ENCODE results near the gene PHYHIPL.

Gene PHYHIPL

GRCh38 chr10:59244871-59245270 lies 68.4 kb downstream of the PHYHIPL start:
- Histone ChIP-seq H3K4me3 (ENCODE audit: low read length) (no peak overlapping the region), H3K27me3 (ENCODE audit: low read depth, low read length) (no peaks in the 10 kb centered on the region), H3K27ac (ENCODE audit: low read length) (no peak overlapping the region), H3K4me1 (ENCODE audit: low read length) (no peaks in the 10 kb centered on the region), H2AFZ (ENCODE audit: low read depth, low read length) (no peak overlapping the region), H3K9ac (ENCODE audit: low read length) (no peak overlapping the region), H3K79me2 (ENCODE audit: low read length) (no peaks in the 10 kb centered on the region), H3K9me3 (ENCODE audit: insufficient read depth, low read length) (no peaks in the 10 kb centered on the region), H3K36me3 (replicated peaks; ENCODE audit: low read depth, low read length) (no peaks in the 10 kb centered on the region), H3K4me2 (ENCODE audit: low read length) (no peak overlapping the region), H4K20me1 (ENCODE audit: insufficient read depth, low read length) (no peaks in the 10 kb centered on the region)
- TF ChIP-seq EZH2phosphoT487 (IDR thresholded peaks at IDR 0.05; ENCODE audit: low read depth) (no peak), CTCF (IDR thresholded peaks at IDR 0.05; ENCODE audit: low read depth, low read length) (no peak)

DNA sequence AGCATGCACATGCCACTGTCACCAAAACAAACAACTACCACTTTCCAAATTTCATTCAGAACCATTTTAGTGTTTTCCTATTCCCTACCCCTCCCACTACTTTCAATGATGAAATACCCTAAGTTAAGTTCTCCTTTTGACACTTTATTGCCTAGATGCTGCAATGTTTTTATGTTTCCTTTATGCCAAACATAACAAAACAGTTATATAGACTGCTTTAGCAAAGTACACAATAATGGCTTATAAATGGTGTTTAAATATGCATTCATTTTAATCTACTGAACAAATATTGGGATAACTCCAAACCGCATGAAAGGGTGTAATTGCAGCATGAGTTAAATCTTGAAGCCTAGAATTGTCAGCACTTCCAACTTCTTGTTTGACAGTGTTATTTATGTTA lies 69.2 kb downstream of the PHYHIPL start:
- H2AFZ ChIP-seq (ENCODE audit: low read depth, low read length): no peak overlapping the region
- H3K79me2 ChIP-seq (ENCODE audit: low read length): no peaks in the 10 kb centered on the region
- no peak overlapping the region for H3K9ac ChIP-seq (ENCODE audit: low read length)
- no peaks in the 10 kb centered on the region for H3K9me3 ChIP-seq (ENCODE audit: insufficient read depth, low read length)
- TF ChIP-seq CTCF (IDR thresholded peaks at IDR 0.05; ENCODE audit: low read depth, low read length) (no peak), EZH2phosphoT487 (IDR thresholded peaks at IDR 0.05; ENCODE audit: low read depth) (no peak)
- H3K4me2 ChIP-seq (ENCODE audit: low read length): no peak overlapping the region
- H3K36me3 ChIP-seq (replicated peaks; ENCODE audit: low read depth, low read length): no peaks in the 10 kb centered on the region
- no peaks in the 10 kb centered on the region for H4K20me1 ChIP-seq (ENCODE audit: insufficient read depth, low read length)
- H3K27me3 ChIP-seq (ENCODE audit: low read depth, low read length): no peaks in the 10 kb centered on the region
- no peak overlapping the region for H3K27ac ChIP-seq (ENCODE audit: low read length)
- H3K4me1 ChIP-seq (ENCODE audit: low read length): no peaks in the 10 kb centered on the region
- no peak overlapping the region for H3K4me3 ChIP-seq (ENCODE audit: low read length)

GRCh38 chr10:59252491-59252890 lies 76.0 kb downstream of the PHYHIPL start:
- Histone ChIP-seq H3K27me3 (ENCODE audit: low read depth, low read length) (no peaks in the 10 kb centered on the region), H3K36me3 (replicated peaks; ENCODE audit: low read depth, low read length) (no peaks in the 10 kb centered on the region), H3K9ac (ENCODE audit: low read length) (no peak overlapping the region), H3K4me2 (ENCODE audit: low read length) (no peak overlapping the region), H3K9me3 (ENCODE audit: insufficient read depth, low read length) (no peaks in the 10 kb centered on the region), H2AFZ (ENCODE audit: low read depth, low read length) (no peak overlapping the region), H4K20me1 (ENCODE audit: insufficient read depth, low read length) (no peaks in the 10 kb centered on the region), H3K27ac (ENCODE audit: low read length) (no peak overlapping the region), H3K4me3 (ENCODE audit: low read length) (no peak overlapping the region), H3K79me2 (ENCODE audit: low read length) (no peaks in the 10 kb centered on the region), H3K4me1 (ENCODE audit: low read length) (no peaks in the 10 kb centered on the region)
- no peak for TF ChIP-seq EZH2phosphoT487 (IDR thresholded peaks at IDR 0.05; ENCODE audit: low read depth)
- no peak for TF ChIP-seq CTCF (IDR thresholded peaks at IDR 0.05; ENCODE audit: low read depth, low read length)

- Histone ChIP-seq H3K4me2 (ENCODE audit: low read length) (no peak overlapping the region), H3K4me1 (ENCODE audit: low read length) (no peaks in the 10 kb centered on the region), H3K27me3 (ENCODE audit: low read depth, low read length) (no peaks in the 10 kb centered on the region), H4K20me1 (ENCODE audit: insufficient read depth, low read length) (no peaks in the 10 kb centered on the region), H3K79me2 (ENCODE audit: low read length) (no peaks in the 10 kb centered on the region), H3K9ac (ENCODE audit: low read length) (no peak overlapping the region), H3K27ac (ENCODE audit: low read length) (no peak overlapping the region), H3K36me3 (replicated peaks; ENCODE audit: low read depth, low read length) (no peaks in the 10 kb centered on the region), H3K9me3 (ENCODE audit: insufficient read depth, low read length) (no peaks in the 10 kb centered on the region), H2AFZ (ENCODE audit: low read depth, low read length) (no peak overlapping the region), H3K4me3 (ENCODE audit: low read length) (no peak overlapping the region)
- TF ChIP-seq EZH2phosphoT487 (IDR thresholded peaks at IDR 0.05; ENCODE audit: low read depth) (no peak), CTCF (IDR thresholded peaks at IDR 0.05; ENCODE audit: low read depth, low read length) (no peak)
Measured at GRCh38 chr10:59255463-59255862, 79.0 kb downstream of the PHYHIPL start.

Data from OCI-LY3 (cell line).